SK-N-SH (cell line): ENCODE results near the gene LRRC8C. TPM values are rescaled to one million over a fixed set of nuclear protein-coding genes. Genes with fewer than 3 reads are reported as not detected.

Source experiments
- CTCF ChIA-PET: fragments of 300-600, 350-600 bp; formaldehyde crosslinking; extraction: SDS; loops from one replicate; lab custom pipeline; 2021; lab: Yijun Ruan, JAX
- POLR2A ChIA-PET: fragments of 350-600 bp; sonication (Branson Sonifier 250); formaldehyde crosslinking; extraction: SDS; loops from one replicate; lab custom pipeline; 2020; ENCODE audit warnings: antibody characterized with exemption, inconsistent platforms; lab: Yijun Ruan, JAX
- DNase-seq: peaks from one replicate; pipeline ENCODE4 v3.0.0; 2012
- H2AFZ ChIP-seq: fragments of 200-600 bp; sonication (generic); 2 replicates; pipeline ENCODE4 v1.8.1; 2016; ENCODE audit warnings: antibody characterized with exemption, mild to moderate bottlenecking, low read depth
- H3F3A ChIP-seq: fragments of 200-600 bp; sonication (generic); replicated peaks from 2 replicates; pipeline ENCODE3; 2016; ENCODE audit warnings: antibody characterized with exemption, mild to moderate bottlenecking; ENCODE audit not compliant: insufficient read depth
- H3K27ac ChIP-seq, 2 experiments: fragments of 200-500 bp in 1 of 2; fragments of 200-600 bp in 1 of 2; sonication (Bioruptor generic) in 1 of 2; sonication (generic), shearing (Covaris generic) in 1 of 2; 2 replicates each; pipeline versions ENCODE4 v1.5.1 to v1.6.1; 2014 to 2016; ENCODE audit warnings: low read depth in 2 of 2, inconsistent platforms in 1 of 2, low read length in 1 of 2, mild to moderate bottlenecking in 1 of 2, mixed read lengths in 1 of 2
- H3K27me3 ChIP-seq: fragments of 200-600 bp; sonication (generic), shearing (Covaris generic); 2 replicates; pipeline ENCODE4 v1.6.1; 2016; ENCODE audit warnings: mixed run types; ENCODE audit not compliant: insufficient read depth
- H3K36me3 ChIP-seq, 2 experiments: fragments of 200-500 bp in 1 of 2; fragments of 200-600 bp in 1 of 2; sonication (Bioruptor generic) in 1 of 2; sonication (generic) in 1 of 2; replicated peaks in 1 of 2; 2 replicates each; pipeline versions ENCODE3 to v1.5.1; 2014 to 2016; ENCODE audit warnings: low read length in 1 of 2, mild to moderate bottlenecking in 1 of 2; ENCODE audit not compliant: insufficient read depth in 2 of 2, control insufficient read depth in 1 of 2
- H3K4me1 ChIP-seq, 2 experiments: fragments of 200-500 bp in 1 of 2; fragments of 200-600 bp in 1 of 2; sonication (Bioruptor generic) in 1 of 2; sonication (generic), shearing (Covaris generic) in 1 of 2; 2 replicates each; pipeline versions ENCODE4 v1.5.1 to v1.6.1; 2014 to 2016; ENCODE audit warnings: low read depth in 1 of 2, low read length in 1 of 2, mixed run types in 1 of 2; ENCODE audit not compliant: insufficient read depth in 2 of 2, control insufficient read depth in 1 of 2
- H3K4me2 ChIP-seq: fragments of 200-600 bp; sonication (generic), shearing (Covaris generic); 2 replicates; pipeline ENCODE4 v1.6.1; 2017; ENCODE audit warnings: mixed run types
- H3K4me3 ChIP-seq, 2 experiments: fragments of 200-500 bp in 1 of 2; fragments of 200-600 bp in 1 of 2; sonication (Bioruptor generic) in 1 of 2; sonication (generic), shearing (Covaris generic) in 1 of 2; 2 replicates each; pipeline versions ENCODE4 v1.5.1 to v1.8.1; 2014 to 2016; ENCODE audit warnings: low read depth in 2 of 2, inconsistent platforms in 1 of 2, low read length in 1 of 2, mild to moderate bottlenecking in 1 of 2, mixed read lengths in 1 of 2, moderate library complexity in 1 of 2
- H3K79me2 ChIP-seq: fragments of 200-600 bp; sonication (generic); 2 replicates; pipeline ENCODE4 v1.8.1; 2017; ENCODE audit warnings: mild to moderate bottlenecking; ENCODE audit not compliant: insufficient read depth
- H3K9ac ChIP-seq: fragments of 200-600 bp; sonication (generic); 2 replicates; pipeline ENCODE4 v1.6.1; 2017; ENCODE audit warnings: mixed run types
- H3K9me2 ChIP-seq: fragments of 200-600 bp; sonication (generic); 2 replicates; pipeline ENCODE4 v1.6.1; 2017; ENCODE audit warnings: mixed run types
- H3K9me3 ChIP-seq: fragments of 200-600 bp; sonication (generic); 2 replicates; pipeline ENCODE4 v1.6.1; 2017; ENCODE audit warnings: mixed run types, mild to moderate bottlenecking, moderate library complexity
- H4K20me1 ChIP-seq: fragments of 200-600 bp; sonication (generic); 2 replicates; pipeline ENCODE4 v1.6.1; 2017; ENCODE audit warnings: mild to moderate bottlenecking, mixed run types; ENCODE audit not compliant: insufficient read depth
- EZH2phosphoT487 ChIP-seq: fragments of 200-600 bp; sonication (generic); IDR thresholded peaks from 2 replicates; pipeline ENCODE4 v1.6.1; 2017; ENCODE audit warnings: low read depth, mixed run types, mild to moderate bottlenecking, antibody characterized with exemption, moderate library complexity, borderline replicate concordance
- FOSL2 ChIP-seq: IDR thresholded peaks from 2 replicates; pipeline ENCODE4 v1.4.0; 2012; ENCODE audit warnings: low read depth, mild to moderate bottlenecking, moderate library complexity, borderline replicate concordance
- GATA2 ChIP-seq: sonication (generic); formaldehyde crosslinking; IDR thresholded peaks from 2 replicates; pipeline ENCODE4 v1.5.0; 2020; ENCODE audit warnings: mild to moderate bottlenecking, missing genetic modification reagents
- MEF2A ChIP-seq: IDR thresholded peaks from 2 replicates; pipeline ENCODE4 v1.4.0; 2012; ENCODE audit warnings: low read depth, borderline replicate concordance
- MXI1 ChIP-seq: IDR thresholded peaks from 2 replicates; pipeline ENCODE4 v1.6.1; 2012; ENCODE audit warnings: mild to moderate bottlenecking, low read depth, low read length, improper control_type of control experiment
- POLR2AphosphoS5 ChIP-seq: IDR thresholded peaks from 2 replicates; pipeline ENCODE4 v1.6.1; 2012; ENCODE audit warnings: low read depth, low read length
- RAD21 ChIP-seq: IDR thresholded peaks from 2 replicates; pipeline ENCODE4 v1.6.1; 2012; ENCODE audit warnings: mild to moderate bottlenecking, low read length
- RFX5 ChIP-seq: IDR thresholded peaks from 2 replicates; pipeline ENCODE4 v1.6.1; 2012; ENCODE audit warnings: mild to moderate bottlenecking, improper control_type of control experiment, low read length
- TAF1 ChIP-seq: IDR thresholded peaks from 2 replicates; pipeline ENCODE4 v1.6.1; 2012; ENCODE audit warnings: low read depth, mild to moderate bottlenecking, low read length, moderate library complexity, borderline replicate concordance
- TEAD4 ChIP-seq: IDR thresholded peaks from 2 replicates; pipeline ENCODE4 v1.4.0; 2012; ENCODE audit warnings: mild to moderate bottlenecking, borderline replicate concordance; ENCODE audit not compliant: insufficient read depth
- WGBS: methylation state at CpG from one replicate; pipeline ENCODE4 v1.1.6; 2017; ENCODE audit warnings: low lambda C conversion rate; 5-methylcytosine and 5-hydroxymethylcytosine counted together
- polyA plus RNA-seq, 3 experiments: library from polyadenylated mRNA; depleted of rRNA; stranded (reverse); fragments of >200 nt; gene quantifications; 2 replicates each; pipeline ENCODE4 v1.2.3, GENCODE V29; 2012
- TF ChIP-seq, protein P1 (sequence below): fragments of 150-350 bp; IDR thresholded peaks from 2 replicates; pipeline ENCODE4 v1.6.1; 2016; ENCODE audit warnings: mild to moderate bottlenecking, low read depth, low read length
- TF ChIP-seq, protein P2 (sequence below): IDR thresholded peaks from 2 replicates; pipeline ENCODE4 v1.4.0; 2012; ENCODE audit warnings: low read depth
- TF ChIP-seq, protein P3 (sequence below): IDR thresholded peaks from 2 replicates; pipeline ENCODE4; 2012
- TF ChIP-seq, protein P4 (sequence below): fragments of 200-600 bp; sonication (generic); IDR thresholded peaks from 2 replicates; pipeline ENCODE4 v1.6.1; 2017; ENCODE audit warnings: antibody characterized with exemption, mild to moderate bottlenecking, moderate library complexity
- TF ChIP-seq, protein P5 (sequence below): fragments of 150-350 bp; IDR thresholded peaks from 2 replicates; pipeline ENCODE4 v1.6.1; 2017; ENCODE audit warnings: antibody characterized with exemption, low read length, low read depth, borderline replicate concordance
- TF ChIP-seq, protein P6 (sequence below): IDR thresholded peaks from 2 replicates; pipeline ENCODE4 v1.4.0; 2012; ENCODE audit warnings: low read depth, borderline replicate concordance
- TF ChIP-seq, protein P7 (sequence below): IDR thresholded peaks from 2 replicates; pipeline ENCODE4 v1.4.0; 2012; ENCODE audit warnings: low read depth, borderline replicate concordance

Gene LRRC8C
- polyA plus RNA-seq, 1 of the 3 experiments (the other 2 are of a cell fraction) = 4.2 TPM

DNA sequence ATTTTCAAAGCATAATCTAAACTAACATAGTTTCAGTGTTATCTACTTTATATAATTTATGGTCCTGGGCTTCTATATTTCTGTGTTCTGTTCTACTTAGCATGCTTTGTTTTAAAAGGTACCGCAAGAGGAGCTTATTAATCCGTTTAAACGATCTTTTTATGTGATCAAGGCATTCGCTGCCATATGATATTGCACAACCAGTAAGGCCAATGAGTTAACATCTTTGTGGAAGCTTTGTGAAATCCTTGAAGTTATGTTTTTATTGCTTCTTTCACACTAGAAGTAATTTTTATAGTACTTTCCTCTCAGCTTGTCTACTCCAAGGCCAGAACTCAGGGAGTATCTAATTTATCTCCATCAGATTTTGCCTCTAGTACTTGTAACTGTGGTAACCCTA lies 8.9 kb downstream of the LRRC8C start:
- no peak for DNase-seq
- H3K4me3 ChIP-seq = no peak overlapping the region
- H2AFZ ChIP-seq = no peak overlapping the region
- TF ChIP-seq RFX5 = no peak
- TF ChIP-seq TAF1 = no peak
- TF ChIP-seq, protein P1, sequence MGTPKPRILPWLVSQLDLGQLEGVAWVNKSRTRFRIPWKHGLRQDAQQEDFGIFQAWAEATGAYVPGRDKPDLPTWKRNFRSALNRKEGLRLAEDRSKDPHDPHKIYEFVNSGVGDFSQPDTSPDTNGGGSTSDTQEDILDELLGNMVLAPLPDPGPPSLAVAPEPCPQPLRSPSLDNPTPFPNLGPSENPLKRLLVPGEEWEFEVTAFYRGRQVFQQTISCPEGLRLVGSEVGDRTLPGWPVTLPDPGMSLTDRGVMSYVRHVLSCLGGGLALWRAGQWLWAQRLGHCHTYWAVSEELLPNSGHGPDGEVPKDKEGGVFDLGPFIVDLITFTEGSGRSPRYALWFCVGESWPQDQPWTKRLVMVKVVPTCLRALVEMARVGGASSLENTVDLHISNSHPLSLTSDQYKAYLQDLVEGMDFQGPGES = no peak
- TF ChIP-seq, protein P2, sequence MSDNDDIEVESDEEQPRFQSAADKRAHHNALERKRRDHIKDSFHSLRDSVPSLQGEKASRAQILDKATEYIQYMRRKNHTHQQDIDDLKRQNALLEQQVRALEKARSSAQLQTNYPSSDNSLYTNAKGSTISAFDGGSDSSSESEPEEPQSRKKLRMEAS = no peak
- TF ChIP-seq, protein P3, sequence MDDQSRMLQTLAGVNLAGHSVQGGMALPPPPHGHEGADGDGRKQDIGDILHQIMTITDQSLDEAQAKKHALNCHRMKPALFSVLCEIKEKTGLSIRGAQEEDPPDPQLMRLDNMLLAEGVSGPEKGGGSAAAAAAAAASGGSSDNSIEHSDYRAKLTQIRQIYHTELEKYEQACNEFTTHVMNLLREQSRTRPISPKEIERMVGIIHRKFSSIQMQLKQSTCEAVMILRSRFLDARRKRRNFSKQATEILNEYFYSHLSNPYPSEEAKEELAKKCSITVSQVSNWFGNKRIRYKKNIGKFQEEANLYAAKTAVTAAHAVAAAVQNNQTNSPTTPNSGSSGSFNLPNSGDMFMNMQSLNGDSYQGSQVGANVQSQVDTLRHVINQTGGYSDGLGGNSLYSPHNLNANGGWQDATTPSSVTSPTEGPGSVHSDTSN = no peak
- no peak for TF ChIP-seq GATA2 (CRISPR knock-in tag)
- TF ChIP-seq, protein P4, sequence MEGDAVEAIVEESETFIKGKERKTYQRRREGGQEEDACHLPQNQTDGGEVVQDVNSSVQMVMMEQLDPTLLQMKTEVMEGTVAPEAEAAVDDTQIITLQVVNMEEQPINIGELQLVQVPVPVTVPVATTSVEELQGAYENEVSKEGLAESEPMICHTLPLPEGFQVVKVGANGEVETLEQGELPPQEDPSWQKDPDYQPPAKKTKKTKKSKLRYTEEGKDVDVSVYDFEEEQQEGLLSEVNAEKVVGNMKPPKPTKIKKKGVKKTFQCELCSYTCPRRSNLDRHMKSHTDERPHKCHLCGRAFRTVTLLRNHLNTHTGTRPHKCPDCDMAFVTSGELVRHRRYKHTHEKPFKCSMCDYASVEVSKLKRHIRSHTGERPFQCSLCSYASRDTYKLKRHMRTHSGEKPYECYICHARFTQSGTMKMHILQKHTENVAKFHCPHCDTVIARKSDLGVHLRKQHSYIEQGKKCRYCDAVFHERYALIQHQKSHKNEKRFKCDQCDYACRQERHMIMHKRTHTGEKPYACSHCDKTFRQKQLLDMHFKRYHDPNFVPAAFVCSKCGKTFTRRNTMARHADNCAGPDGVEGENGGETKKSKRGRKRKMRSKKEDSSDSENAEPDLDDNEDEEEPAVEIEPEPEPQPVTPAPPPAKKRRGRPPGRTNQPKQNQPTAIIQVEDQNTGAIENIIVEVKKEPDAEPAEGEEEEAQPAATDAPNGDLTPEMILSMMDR = no peak
- no peak for TF ChIP-seq FOSL2
- TF ChIP-seq, protein P5, sequence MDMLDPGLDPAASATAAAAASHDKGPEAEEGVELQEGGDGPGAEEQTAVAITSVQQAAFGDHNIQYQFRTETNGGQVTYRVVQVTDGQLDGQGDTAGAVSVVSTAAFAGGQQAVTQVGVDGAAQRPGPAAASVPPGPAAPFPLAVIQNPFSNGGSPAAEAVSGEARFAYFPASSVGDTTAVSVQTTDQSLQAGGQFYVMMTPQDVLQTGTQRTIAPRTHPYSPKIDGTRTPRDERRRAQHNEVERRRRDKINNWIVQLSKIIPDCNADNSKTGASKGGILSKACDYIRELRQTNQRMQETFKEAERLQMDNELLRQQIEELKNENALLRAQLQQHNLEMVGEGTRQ = no peak
- TF ChIP-seq TEAD4 = no peak
- TF ChIP-seq, protein P6, sequence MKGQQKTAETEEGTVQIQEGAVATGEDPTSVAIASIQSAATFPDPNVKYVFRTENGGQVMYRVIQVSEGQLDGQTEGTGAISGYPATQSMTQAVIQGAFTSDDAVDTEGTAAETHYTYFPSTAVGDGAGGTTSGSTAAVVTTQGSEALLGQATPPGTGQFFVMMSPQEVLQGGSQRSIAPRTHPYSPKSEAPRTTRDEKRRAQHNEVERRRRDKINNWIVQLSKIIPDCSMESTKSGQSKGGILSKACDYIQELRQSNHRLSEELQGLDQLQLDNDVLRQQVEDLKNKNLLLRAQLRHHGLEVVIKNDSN = no peak
- no peak for TF ChIP-seq MXI1
- TF ChIP-seq RAD21 = no peak
- no peak for TF ChIP-seq MEF2A
- no peak for TF ChIP-seq POLR2AphosphoS5
- TF ChIP-seq EZH2phosphoT487 = no peak
- TF ChIP-seq, protein P7, sequence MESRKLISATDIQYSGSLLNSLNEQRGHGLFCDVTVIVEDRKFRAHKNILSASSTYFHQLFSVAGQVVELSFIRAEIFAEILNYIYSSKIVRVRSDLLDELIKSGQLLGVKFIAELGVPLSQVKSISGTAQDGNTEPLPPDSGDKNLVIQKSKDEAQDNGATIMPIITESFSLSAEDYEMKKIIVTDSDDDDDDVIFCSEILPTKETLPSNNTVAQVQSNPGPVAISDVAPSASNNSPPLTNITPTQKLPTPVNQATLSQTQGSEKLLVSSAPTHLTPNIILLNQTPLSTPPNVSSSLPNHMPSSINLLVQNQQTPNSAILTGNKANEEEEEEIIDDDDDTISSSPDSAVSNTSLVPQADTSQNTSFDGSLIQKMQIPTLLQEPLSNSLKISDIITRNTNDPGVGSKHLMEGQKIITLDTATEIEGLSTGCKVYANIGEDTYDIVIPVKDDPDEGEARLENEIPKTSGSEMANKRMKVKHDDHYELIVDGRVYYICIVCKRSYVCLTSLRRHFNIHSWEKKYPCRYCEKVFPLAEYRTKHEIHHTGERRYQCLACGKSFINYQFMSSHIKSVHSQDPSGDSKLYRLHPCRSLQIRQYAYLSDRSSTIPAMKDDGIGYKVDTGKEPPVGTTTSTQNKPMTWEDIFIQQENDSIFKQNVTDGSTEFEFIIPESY = no peak
- H3K9ac ChIP-seq = no peak overlapping the region
- no peak overlapping the region for H3K4me2 ChIP-seq
- peaks cover 88% of the 10 kb centered on the region for H3K79me2 ChIP-seq
- H3K36me3 ChIP-seq = peaks cover 0 to 3% of the 10 kb centered on the region in 2 experiments
- no peaks in the 10 kb centered on the region for H4K20me1 ChIP-seq
- no peaks in the 10 kb centered on the region; the same call in 1 of the 2 replicates for H3K9me3 ChIP-seq
- H3K27ac ChIP-seq = no peak overlapping the region
- peaks cover 3 to 11% of the 10 kb centered on the region in 2 experiments; a peak in 3 of 4 replicates for H3K4me1 ChIP-seq
- CTCF ChIA-PET = interaction anchor here (1.6 to 15.3 kb wide), 2 partner anchors 11 to 121 kb away, joined by 3 to 265 read pairs; no protein-coding TSS in a partner anchor
- H3K27me3 ChIP-seq = no peaks in the 10 kb centered on the region
- H3K9me2 ChIP-seq = no peaks in the 10 kb centered on the region
- POLR2A ChIA-PET = no interaction called here
- peaks cover 10% of the 10 kb centered on the region for H3F3A ChIP-seq
- WGBS = 97% methylated on average over 4 of the region's 4 CpGs
